SU-DHL-6 (cell line): ENCODE measurements around the gene FIZ1.

Source experiments
- H2AFZ ChIP-seq: fragments of 200-600 bp; sonication (generic); 2 replicates; pipeline ENCODE4 v1.6.1; 2014; ENCODE audit warnings: low read depth, mild to moderate bottlenecking, moderate library complexity, mixed read lengths, antibody characterized with exemption, low read length; ENCODE audit not compliant: severe bottlenecking
- H3F3A ChIP-seq: fragments of 200-600 bp; shearing (Covaris generic); 2 replicates; pipeline ENCODE4 v1.6.0; 2016; ENCODE audit warnings: antibody characterized with exemption, mild to moderate bottlenecking; ENCODE audit not compliant: insufficient read depth
- H3K27ac ChIP-seq: fragments of 200-600 bp; sonication (generic); 2 replicates; pipeline ENCODE4 v1.5.1; 2016; ENCODE audit warnings: low read depth, mild to moderate bottlenecking, low read length, moderate library complexity, mixed read lengths
- H3K27me3 ChIP-seq: fragments of 200-600 bp; sonication (generic), shearing (Covaris generic); 2 replicates; pipeline ENCODE4 v1.6.0; 2014; ENCODE audit warnings: mild to moderate bottlenecking, low read length
- H3K36me3 ChIP-seq: fragments of 200-600 bp; sonication (generic); 2 replicates; pipeline ENCODE4 v1.6.1; 2014; ENCODE audit warnings: mild to moderate bottlenecking, low read length, mixed read lengths
- H3K4me2 ChIP-seq: fragments of 300-600, 200-600 bp; shearing (Covaris generic), sonication (generic); 2 replicates; pipeline ENCODE4 v1.6.0; 2014; ENCODE audit warnings: low read length, low read depth, mild to moderate bottlenecking; ENCODE audit not compliant: poor library complexity, severe bottlenecking
- H3K4me3 ChIP-seq: fragments of 200-600 bp; sonication (generic); 2 replicates; pipeline ENCODE4 v1.5.1; 2014; ENCODE audit warnings: antibody characterized with exemption, low read length, mild to moderate bottlenecking, mixed read lengths; ENCODE audit not compliant: insufficient read depth, poor library complexity, severe bottlenecking
- H3K79me2 ChIP-seq: fragments of 200-600 bp; sonication (generic); 2 replicates; pipeline ENCODE4 v1.6.1; 2014; ENCODE audit warnings: mild to moderate bottlenecking, low read length, moderate library complexity; ENCODE audit not compliant: insufficient read depth
- H3K9ac ChIP-seq: fragments of 200-600 bp; sonication (generic); 2 replicates; pipeline ENCODE4 v1.7.0; 2014; ENCODE audit warnings: mild to moderate bottlenecking, low read length
- H3K9me2 ChIP-seq: fragments of 200-600 bp; sonication (generic); replicated peaks from 2 replicates; pipeline ENCODE4 v1.6.1; 2014; ENCODE audit warnings: low read length; ENCODE audit not compliant: insufficient read depth
- H3K9me3 ChIP-seq: fragments of 200-600 bp; sonication (generic); 2 replicates; pipeline ENCODE4 v1.6.1; 2014; ENCODE audit warnings: low read length, mixed read lengths; ENCODE audit not compliant: insufficient read depth
- H4K20me1 ChIP-seq: fragments of 200-600 bp; sonication (generic); 2 replicates; pipeline ENCODE4 v1.6.1; 2014; ENCODE audit warnings: low read depth, mild to moderate bottlenecking, antibody characterized with exemption, low read length, moderate library complexity, mixed read lengths
- CTCF ChIP-seq: fragments of 200-600 bp; sonication (generic); IDR thresholded peaks from one replicate; pipeline ENCODE4 v1.5.1; 2017; ENCODE audit warnings: antibody characterized with exemption, mild to moderate bottlenecking, low read length, moderate library complexity; ENCODE audit not compliant: insufficient read depth, poor library complexity, severe bottlenecking
- EZH2phosphoT487 ChIP-seq: fragments of 200-600 bp; sonication (generic), shearing (Covaris generic); conservative IDR thresholded peaks from 2 replicates; pipeline ENCODE4 v1.6.1; 2018; ENCODE audit warnings: mild to moderate bottlenecking, antibody characterized with exemption, low read length, moderate library complexity, mixed read lengths

FIZ1 gene

GRCh38 chr19:55605207-55605636, 5.9 kb upstream of the FIZ1 start:
- Histone ChIP-seq H2AFZ (no peak overlapping the region), H3K9me3 (no peaks in the 10 kb centered on the region), H3K27me3 (no peaks in the 10 kb centered on the region), H3F3A (peaks cover 27% of the 10 kb centered on the region), H4K20me1 (no peaks in the 10 kb centered on the region), H3K9me2 (no peaks in the 10 kb centered on the region), H3K27ac (peak overlapping the region; percentile 86), H3K36me3 (no peaks in the 10 kb centered on the region), H3K4me3 (peak overlapping the region; percentile 98), H3K4me2 (peak overlapping the region; percentile 86), H3K9ac (peak overlapping the region; percentile 98), H3K79me2 (peaks cover 22% of the 10 kb centered on the region)
- TF ChIP-seq EZH2phosphoT487 = no peak
- TF ChIP-seq CTCF = no peak

- H3K9ac ChIP-seq = no peak overlapping the region
- H3K4me2 ChIP-seq = no peak overlapping the region
- H3K4me3 ChIP-seq = no peak overlapping the region
- no peaks in the 10 kb centered on the region for H4K20me1 ChIP-seq
- no peak overlapping the region for H2AFZ ChIP-seq
- no peaks in the 10 kb centered on the region for H3K36me3 ChIP-seq
- TF ChIP-seq CTCF (no peak), EZH2phosphoT487 (no peak)
- no peaks in the 10 kb centered on the region for H3K9me3 ChIP-seq
- no peak overlapping the region for H3K27ac ChIP-seq
- H3K27me3 ChIP-seq = no peaks in the 10 kb centered on the region
- no peaks in the 10 kb centered on the region for H3K9me2 ChIP-seq
- H3K79me2 ChIP-seq = peaks cover 20% of the 10 kb centered on the region
- H3F3A ChIP-seq = peaks cover 34% of the 10 kb centered on the region
Measured at GRCh38 chr19:55603581-55604292, 4.4 kb upstream of the FIZ1 start.

- no peaks in the 10 kb centered on the region for H3K9me2 ChIP-seq
- H3K9ac ChIP-seq = no peak overlapping the region
- no peaks in the 10 kb centered on the region for H3K27me3 ChIP-seq
- no peaks in the 10 kb centered on the region for H3K9me3 ChIP-seq
- TF ChIP-seq CTCF (no peak), EZH2phosphoT487 (no peak)
- peaks cover 18% of the 10 kb centered on the region for H3K79me2 ChIP-seq
- H3F3A ChIP-seq = peaks cover 39% of the 10 kb centered on the region
- H3K27ac ChIP-seq = no peak overlapping the region
- H2AFZ ChIP-seq = no peak overlapping the region
- no peak overlapping the region for H3K4me3 ChIP-seq
- H3K4me2 ChIP-seq = no peak overlapping the region
- no peaks in the 10 kb centered on the region for H3K36me3 ChIP-seq
- H4K20me1 ChIP-seq = no peaks in the 10 kb centered on the region
Measured at GRCh38 chr19:55603115-55603514, 3.8 kb upstream of the FIZ1 start.
